ENCODE data around the gene PCYT1A.
"Not testable (repeated sequence)": the region's sequence is repeated elsewhere in the genome, so short reads cannot be mapped to it uniquely, and the experiment has no call there.

PCYT1A gene

DNA sequence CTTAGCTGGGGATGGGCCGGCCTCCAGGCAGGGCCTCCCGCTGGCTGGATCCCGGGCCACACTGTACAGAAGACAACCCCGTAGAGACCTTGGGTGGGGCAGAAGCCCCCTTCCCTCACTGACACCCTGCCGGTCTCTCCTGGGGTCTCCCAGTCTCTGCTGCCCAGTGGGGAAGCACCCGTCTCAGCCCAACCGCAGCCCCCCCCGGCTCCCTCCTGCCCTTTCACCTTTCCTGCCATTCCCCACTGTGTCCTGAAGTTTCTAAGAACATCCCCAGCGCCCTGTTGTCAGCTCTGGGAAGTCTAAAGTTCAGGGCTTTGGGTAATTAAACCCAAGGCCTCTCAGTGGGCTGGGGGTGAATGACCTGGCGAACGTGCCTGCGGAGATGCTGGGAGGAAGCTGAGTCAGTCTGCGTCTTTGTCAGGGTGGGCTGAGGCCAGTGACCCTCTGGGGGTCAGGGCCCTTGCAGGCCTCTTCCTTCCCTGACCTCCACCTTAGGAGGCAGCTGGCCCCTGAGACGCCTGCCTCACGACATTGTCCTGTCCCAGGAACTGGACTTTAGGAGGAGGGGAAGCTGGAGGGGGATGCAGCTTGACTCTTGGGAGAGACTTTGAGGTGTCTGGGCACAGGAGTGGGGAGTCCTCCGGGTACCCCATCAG, 72.6 kb downstream of the PCYT1A start:
- ATAC-seq (no peak), DNase-seq (no peak)

GRCh38 chr3:196210673-196211556, 76.6 kb downstream of the PCYT1A start, which contains the start of gene ZDHHC19:
Gene ZDHHC19 (minus strand): TSS chr3:196211400. CDS start chr3:196211315, 85 bp downstream.
- no peak for ATAC-seq
- no peak for DNase-seq

GRCh38 chr3:196209944-196210672, 77.4 kb downstream of the PCYT1A start:
- not testable (repeated sequence) for ATAC-seq, DNase-seq

DNA sequence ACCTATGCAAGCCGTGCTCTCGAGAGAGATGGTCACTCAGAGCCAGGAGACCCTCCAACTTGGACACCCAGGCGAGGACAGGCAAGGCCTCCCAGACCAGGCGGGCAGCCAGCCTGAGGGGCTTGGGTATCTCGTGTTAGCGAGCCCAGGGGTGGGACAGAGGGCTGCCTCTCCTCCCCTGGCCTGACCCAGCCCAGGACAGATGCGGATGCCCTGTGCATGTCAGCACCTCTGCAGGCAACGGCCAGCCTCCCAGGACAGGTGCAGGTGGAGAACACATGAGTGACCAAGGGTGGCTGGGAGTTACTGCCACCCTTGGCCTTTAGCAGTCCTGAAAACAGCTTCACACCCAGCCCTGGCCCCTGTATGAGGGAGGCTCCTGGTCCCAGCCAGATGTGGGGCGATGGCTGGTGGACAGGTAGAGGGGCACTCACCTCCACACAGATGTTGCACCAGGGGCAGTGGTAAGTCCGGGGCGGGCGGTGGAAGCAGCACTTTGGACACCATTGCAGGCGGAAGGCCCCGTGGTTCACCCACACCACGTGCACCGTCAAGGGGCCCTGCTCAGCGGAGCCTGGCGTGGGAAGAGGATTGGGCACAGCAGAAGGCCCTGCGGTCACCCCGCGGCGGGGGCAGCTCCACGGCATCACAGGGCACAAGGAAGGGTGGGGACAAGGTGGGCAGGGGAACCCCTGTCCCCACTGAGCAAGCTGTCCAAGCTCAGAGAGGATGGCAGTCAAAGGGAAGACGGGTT, 78.4 kb downstream of the PCYT1A start:
- ATAC-seq (no peak), DNase-seq (no peak)

DNA sequence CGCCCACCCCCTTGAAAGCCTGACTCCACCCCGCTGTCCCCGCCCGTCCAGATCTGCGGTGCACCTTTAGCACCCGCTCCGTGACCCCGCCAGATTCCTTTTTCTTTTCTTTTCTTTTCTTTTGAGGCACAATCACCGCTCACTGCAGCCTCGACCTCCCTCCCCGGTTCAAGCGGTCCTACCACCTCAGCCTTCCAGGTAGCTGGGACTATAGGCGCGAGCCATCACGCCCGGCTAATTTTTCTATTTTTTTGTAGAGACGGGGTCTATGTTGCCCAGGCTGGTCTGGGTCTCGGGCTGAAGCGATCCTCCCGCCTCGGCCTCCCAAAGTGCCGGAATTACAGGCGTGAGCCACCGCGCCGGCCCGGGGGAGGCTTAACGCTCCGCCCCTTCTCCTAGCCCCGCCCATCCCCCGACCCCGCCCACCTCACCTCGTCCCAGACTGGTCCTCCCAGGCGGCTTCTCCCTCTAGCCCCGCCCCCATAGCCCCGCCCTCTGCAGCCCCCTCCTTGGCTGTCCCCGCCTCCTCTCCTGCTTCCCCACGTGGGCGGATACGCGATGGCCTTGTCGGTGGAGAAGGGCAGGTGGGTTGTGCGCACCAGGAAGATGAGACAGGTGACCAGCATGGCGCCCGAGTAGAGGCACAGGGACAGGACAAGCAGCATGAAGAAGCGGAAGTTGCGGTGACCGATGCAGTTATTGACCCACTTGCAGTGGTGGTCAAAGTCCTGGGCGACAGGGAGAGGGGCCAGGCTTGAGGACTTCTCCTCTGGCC, 79.5 kb downstream of the PCYT1A start:
- peak; percentile 56 for ATAC-seq
- DNase-seq, result peak; percentile 68

DNA sequence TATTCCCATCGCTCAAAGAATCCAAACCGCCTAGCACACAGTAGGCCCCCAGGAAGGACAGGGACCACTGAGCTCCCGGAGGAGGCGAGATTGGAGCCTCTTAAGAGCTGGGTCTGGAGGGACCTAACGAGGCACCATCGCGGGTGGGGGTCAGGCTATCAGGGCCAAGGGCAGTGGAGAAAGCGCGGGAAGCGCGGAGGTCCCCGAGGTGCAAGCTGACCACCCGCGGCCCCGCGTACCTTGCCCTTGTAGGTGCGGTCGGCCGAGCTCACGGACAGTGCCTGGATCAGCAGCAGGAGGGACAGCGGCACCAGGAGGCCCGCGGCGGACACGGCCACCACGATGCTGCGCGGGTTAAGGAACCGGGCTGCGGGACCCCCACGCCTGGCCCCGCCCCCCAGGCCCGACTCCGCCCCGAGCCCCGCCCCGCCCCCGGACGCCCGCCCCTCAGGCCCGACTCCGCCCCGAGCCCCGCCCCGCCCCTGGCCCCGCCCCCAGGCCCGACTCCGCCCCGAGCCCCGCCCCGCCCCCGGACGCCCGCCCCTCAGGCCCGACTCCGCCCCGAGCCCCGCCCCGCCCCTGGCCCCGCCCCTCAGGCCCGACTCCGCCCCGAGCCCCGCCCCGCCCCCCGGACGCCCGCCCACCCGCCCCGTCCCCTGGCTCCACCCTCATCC, 80.2 kb downstream of the PCYT1A start:
- DNase-seq (no peak), ATAC-seq (no peak)

DNA sequence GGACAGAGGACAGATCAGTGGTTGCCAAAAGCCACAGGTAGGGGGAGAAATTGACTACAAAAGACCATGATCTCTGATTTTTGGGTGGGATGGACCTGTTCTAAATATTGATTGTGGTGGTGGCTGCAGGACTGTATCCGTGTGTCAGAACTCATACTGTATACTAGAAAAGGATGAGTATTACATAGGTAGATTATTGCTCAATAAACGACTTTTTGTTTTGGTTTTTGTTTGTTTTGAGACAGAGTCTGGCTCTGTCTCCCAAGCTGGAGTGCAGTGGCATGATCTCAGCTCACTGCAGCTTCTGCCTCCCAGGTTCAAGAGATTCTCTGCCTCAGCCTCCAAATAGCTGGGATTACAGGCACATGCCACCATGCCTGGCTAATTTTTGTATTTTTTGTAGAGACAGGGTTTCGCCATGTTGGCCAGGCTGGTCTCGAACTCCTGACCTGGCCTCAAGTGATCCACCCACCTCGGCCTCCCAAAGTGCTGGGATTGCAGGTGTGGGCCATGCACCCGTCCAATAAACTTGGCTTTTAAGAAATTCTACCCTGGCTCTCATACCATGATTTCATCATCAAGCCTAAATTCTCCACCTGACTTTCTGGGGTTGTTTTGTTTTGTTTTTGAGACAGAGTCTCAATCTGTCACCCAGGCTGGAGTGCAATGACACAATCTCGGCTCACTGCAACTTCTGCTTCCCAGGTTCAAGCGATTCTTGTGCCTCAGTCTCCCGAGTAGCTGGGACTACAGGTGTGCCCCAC, 81.9 kb downstream of the PCYT1A start:
- not testable (repeated sequence) for ATAC-seq

GRCh38 chr3:196203846-196204245, 83.7 kb downstream of the PCYT1A start:
- DNase-seq (no peak), ATAC-seq (no peak)

More for the DNA sequence above, 81.9 kb downstream of the PCYT1A start:
- DNase-seq, result not testable (repeated sequence)

DNA sequence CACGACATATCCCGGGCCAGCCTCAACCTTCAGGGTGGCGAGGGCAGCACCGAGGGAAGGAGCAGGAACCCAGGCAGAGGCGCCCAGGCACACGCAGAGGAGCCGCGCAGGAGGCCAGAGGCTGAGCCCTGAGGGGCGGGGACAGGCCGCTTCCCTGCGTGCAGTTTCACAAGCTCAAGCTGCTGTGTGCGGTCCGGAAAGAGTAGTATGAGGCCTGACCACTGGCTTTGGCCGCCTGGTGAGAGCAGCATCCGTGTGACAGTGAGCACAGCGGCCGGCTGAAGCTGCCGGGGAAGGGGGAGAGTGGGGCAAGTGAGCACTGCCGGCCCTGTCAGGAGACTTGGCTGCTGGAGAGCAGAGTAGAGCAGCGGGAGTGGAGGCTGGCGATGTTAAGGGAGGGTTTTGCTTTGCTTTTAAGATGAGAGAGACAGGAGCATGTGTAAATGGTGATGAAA, 85.0 kb downstream of the PCYT1A start:
- no peak for ATAC-seq
- DNase-seq, result no peak

DNA sequence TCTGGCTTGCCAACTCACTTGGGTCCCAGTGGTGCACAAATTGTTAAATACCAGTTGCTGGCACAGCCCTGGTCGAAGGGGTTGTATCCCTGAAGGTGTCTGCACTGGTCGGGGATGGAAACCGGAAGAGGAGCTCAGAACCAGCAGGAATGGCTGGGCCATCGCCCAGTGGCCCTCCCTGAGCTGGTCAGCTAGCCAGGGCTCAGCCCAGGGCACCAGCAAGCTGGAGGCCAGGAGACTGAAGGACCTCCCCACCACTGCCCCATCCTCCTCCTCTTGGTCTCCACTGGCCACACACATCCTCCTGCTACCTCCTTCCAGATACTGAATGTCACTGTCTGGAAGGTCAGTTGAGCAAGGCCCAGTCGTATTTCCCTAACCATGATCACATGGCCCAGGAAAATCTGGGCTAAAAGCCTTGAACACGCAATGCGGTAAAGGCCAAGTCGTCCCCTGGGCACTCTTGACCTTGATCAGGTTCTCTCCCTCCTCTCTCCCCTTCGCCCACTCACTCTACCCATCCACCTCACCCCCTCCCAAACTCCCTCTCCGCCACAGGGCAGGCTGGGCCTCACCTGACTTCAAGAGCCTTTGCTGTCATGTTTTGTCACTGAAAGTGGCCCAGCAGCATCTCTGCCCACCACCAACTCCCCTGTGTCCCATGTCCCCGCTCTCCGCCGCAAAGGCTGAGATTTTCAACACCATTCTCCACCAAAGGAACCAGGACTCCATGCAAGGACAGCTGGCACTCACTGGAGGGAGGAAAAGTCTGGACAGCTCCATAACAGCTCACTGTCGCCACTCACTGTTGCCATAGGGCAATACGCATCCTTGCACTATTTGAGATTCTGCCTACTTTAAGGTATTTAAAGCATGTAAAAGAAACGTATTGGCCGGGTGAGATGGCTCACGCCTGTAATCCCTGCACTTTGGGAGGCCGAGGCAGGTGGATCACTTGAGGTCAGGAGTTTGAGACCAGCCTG, 88.5 kb downstream of the PCYT1A start:
- no peak for DNase-seq
- no peak for ATAC-seq

GRCh38 chr3:196198081-196198675, 89.3 kb downstream of the PCYT1A start:
- ATAC-seq, result no peak
- DNase-seq, result no peak

DNA sequence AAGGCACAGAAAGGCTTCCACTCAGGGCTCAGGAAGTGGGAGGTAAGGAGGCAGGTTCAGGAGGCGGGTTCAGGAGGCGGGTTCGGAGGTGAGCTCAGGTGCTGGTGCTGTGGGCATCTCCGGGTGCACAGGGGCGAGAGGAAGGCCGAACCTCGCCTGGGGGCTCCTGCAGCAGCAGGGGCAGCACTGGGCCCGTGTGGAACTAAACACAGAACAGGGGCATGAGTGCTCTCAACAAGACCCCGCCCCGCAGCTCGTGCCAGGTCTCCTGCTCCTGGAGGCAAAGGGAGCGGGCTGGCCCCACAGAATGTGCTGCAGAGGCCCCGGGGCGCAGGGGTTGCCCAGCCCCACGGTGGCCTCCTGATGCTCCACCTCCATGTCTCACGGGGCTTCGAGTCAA, 90.0 kb downstream of the PCYT1A start:
- DNase-seq, result no peak
- no peak for ATAC-seq

- no peak for DNase-seq
- ATAC-seq, result no peak
Observed at GRCh38 chr3:196195664-196196265, 91.8 kb downstream of the PCYT1A start.

GRCh38 chr3:196194542-196194915, 93.0 kb downstream of the PCYT1A start:
- no peak for ATAC-seq
- no peak for DNase-seq

DNA sequence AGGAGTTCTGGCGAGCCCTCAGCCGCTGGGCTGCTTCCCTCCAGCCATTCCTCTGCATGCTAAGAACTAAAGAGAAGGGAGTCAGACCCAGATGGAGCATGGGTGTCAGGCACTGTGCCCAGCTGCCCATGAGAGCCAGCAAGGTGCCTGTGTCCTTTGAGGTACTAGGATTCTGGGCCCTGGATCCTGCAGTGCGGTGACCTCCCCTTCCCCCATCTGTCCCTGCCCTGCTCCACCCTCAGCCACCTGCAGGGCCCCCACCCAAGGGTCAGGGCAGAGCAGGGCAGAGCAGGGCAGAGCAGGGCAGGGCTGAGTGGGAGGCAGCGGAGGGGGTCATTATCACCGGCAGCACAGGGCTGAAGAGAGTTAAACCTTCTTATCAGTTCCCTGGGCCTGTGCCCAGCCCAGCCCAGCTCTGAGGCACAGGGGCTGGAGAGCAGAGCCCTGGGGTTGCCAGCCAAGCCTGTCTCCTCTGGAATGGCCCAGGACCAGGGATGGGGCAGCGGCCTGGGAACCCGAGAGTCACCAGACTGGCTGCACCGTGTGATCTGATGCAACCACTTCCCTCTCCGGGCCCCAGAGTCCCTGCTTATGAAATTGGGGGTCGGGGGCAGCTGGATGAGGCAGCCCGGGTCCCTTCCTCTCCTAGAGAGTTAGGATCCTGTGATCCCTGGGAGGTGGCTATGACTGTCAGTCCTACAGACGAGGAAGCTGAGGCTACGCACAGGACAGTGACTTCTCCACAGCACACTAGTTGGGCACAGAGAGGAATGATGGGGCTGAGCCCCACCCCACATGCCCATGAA, 93.6 kb downstream of the PCYT1A start:
- no peak for ATAC-seq
- DNase-seq, result no peak

- DNase-seq (peak; percentile 49), ATAC-seq (peak; percentile 24)
Observed at GRCh38 chr3:196193133-196193735, 94.3 kb downstream of the PCYT1A start.

Data from stimulated activated naive CD8-positive, alpha-beta T cell treated with anti-CD3 and anti-CD28 coated beads, Interleukin-15, Interleukin-2, amounts not matched to agents 100 U/mL and 50 U/mL, for 24 hours (primary cell).